Esophagus muscularis mucosa (tissue), 4 donors: ENCODE results near the gene RPL37A. TPM values are rescaled to one million over a fixed set of nuclear protein-coding genes. Genes with fewer than 3 reads are reported as not detected.
A peak's percentile ranks its signal among the peaks of the same experiment; 100 is the strongest.

Source experiments
- DNase-seq: peaks from one replicate; pipeline ENCODE4 v3.0.0-alpha.2; 2017; ENCODE audit errors: extremely low spot score
- H3K27ac ChIP-seq, 4 donors: fragments of 200-600 bp; sonication (generic); replicated peaks in 1 of 4; 1 replicate in 3 of 4; 2 replicates in 1 of 4; pipeline ENCODE4 v1.5.1; 2016 to 2019; ENCODE audit warnings: mild to moderate bottlenecking in 1 of 4
- H3K27me3 ChIP-seq, 4 donors: fragments of 200-600 bp; sonication (generic); one replicate each; pipeline versions ENCODE4 v1.5.1 to v1.6.0; 2016 to 2019
- H3K36me3 ChIP-seq, 4 donors: fragments of 200-600 bp; sonication (generic); one replicate each; pipeline ENCODE4 v1.5.1; 2016 to 2019
- H3K4me1 ChIP-seq, 4 donors: fragments of 200-600 bp; sonication (generic); one replicate each; pipeline ENCODE4 v1.5.1; 2016 to 2019
- H3K4me3 ChIP-seq, 4 donors: fragments of 200-600 bp; sonication (generic); 1 replicate in 2 of 4; 2 replicates in 2 of 4; pipeline ENCODE4 v1.5.1; 2016 to 2019; ENCODE audit warnings: mild to moderate bottlenecking in 4 of 4, moderate library complexity in 1 of 4
- H3K9me3 ChIP-seq, 4 donors: fragments of 200-600 bp; sonication (generic); 1 replicate in 3 of 4; 2 replicates in 1 of 4; pipeline ENCODE4 v1.5.1; 2016 to 2019
- CTCF ChIP-seq, 3 experiments: fragments of 200-600 bp in 2 of 3; fragments of 450-650 bp in 1 of 3; sonication (generic) in 2 of 3; IDR thresholded peaks; one replicate each; pipeline ENCODE4 v1.5.1; 2017 to 2019; ENCODE audit warnings: antibody characterized with exemption in 3 of 3, mild to moderate bottlenecking in 2 of 3, moderate library complexity in 1 of 3
- EP300 ChIP-seq: sonication (generic); formaldehyde crosslinking; IDR thresholded peaks from one replicate; pipeline ENCODE4 v1.6.1; 2017; ENCODE audit warnings: antibody characterized with exemption
- POLR2A ChIP-seq: fragments of 450-650 bp; IDR thresholded peaks from one replicate; pipeline ENCODE4 v1.6.1; 2017; ENCODE audit warnings: antibody characterized with exemption, moderate library complexity, mild to moderate bottlenecking, low read depth
- POLR2AphosphoS5 ChIP-seq, 2 donors: sonication (generic); formaldehyde crosslinking; IDR thresholded peaks; one replicate each; pipeline ENCODE4 v1.6.1; 2017; ENCODE audit warnings: antibody characterized with exemption in 2 of 2
- WGBS: methylation state at CpG from one replicate; pipeline ENCODE4 v1.1.5; 2018; 5-methylcytosine and 5-hydroxymethylcytosine counted together
- intact Hi-C: fragments of 100-400 bp; cut with DNase I; formaldehyde crosslinking; loops from one replicate; pipeline ENCODE4 v1.15.1; 2023
- total RNA-seq, 4 donors: library from RNA; depleted of rRNA; stranded (reverse); fragments of >200 nt; gene quantifications; one replicate each; pipeline versions ENCODE4 v1.1.0 to v1.2.1, GENCODE V29; 2016

RPL37A gene
- total RNA-seq, 4 donors from 2014 or later: 1,371 to 1,915 (median 1,581) TPM

- Histone ChIP-seq H3K27me3 (no peaks in the 10 kb centered on the region), H3K4me1 (peaks cover 50 to 98% (median 95%) of the 10 kb centered on the region in 4 donors), H3K27ac (peak overlapping the region; percentile 77 to 84 (median 80)), H3K36me3 (no peaks in the 10 kb centered on the region), H3K9me3 (no peaks in the 10 kb centered on the region), H3K4me3 (no peak overlapping the region)
- intact Hi-C loops: no loop called here
- DNase-seq: no peak
- no peak for TF ChIP-seq CTCF (IDR thresholded peaks at IDR 0.05)
- TF ChIP-seq POLR2AphosphoS5 (IDR thresholded peaks at IDR 0.05): peak; percentile 44 to 45
- no peak for TF ChIP-seq EP300
- WGBS: 68% methylated on average over 10 of the region's 10 CpGs
Measured at GRCh38 chr2:216549926-216550690, 51.5 kb downstream of the RPL37A start.

- 56% methylated on average over 8 of the region's 8 CpGs for WGBS
- peak overlapping the region; percentile 77 to 84 (median 80) for H3K27ac ChIP-seq
- peaks cover 57 to 98% (median 94%) of the 10 kb centered on the region in 4 donors for H3K4me1 ChIP-seq
- TF ChIP-seq EP300 (no peak), POLR2A (no peak), CTCF (IDR thresholded peaks at IDR 0.05) (no peak), POLR2AphosphoS5 (IDR thresholded peaks at IDR 0.05) (peak; percentile 18 to 22)
- no peak overlapping the region for H3K4me3 ChIP-seq
- H3K36me3 ChIP-seq: no peaks in the 10 kb centered on the region
- H3K9me3 ChIP-seq: no peaks in the 10 kb centered on the region
- intact Hi-C loops: no loop called here
- DNase-seq: no peak
- no peaks in the 10 kb centered on the region for H3K27me3 ChIP-seq
Measured at GRCh38 chr2:216551234-216552068, 52.8 kb downstream of the RPL37A start.

- no peaks in the 10 kb centered on the region for H3K36me3 ChIP-seq
- H3K4me3 ChIP-seq: no peak overlapping the region
- H3K27ac ChIP-seq: peak overlapping the region; percentile 77 to 84 (median 80)
- H3K9me3 ChIP-seq: no peaks in the 10 kb centered on the region
- no peaks in the 10 kb centered on the region for H3K27me3 ChIP-seq
- no peak for DNase-seq
- intact Hi-C loops: no loop called here
- TF ChIP-seq EP300 (no peak), POLR2A (no peak), CTCF (IDR thresholded peaks at IDR 0.05) (no peak), POLR2AphosphoS5 (IDR thresholded peaks at IDR 0.05) (no peak)
- 100% methylated on average over 1 of the region's 1 CpG for WGBS
- peaks cover 58 to 98% (median 91%) of the 10 kb centered on the region in 4 donors for H3K4me1 ChIP-seq
Measured at GRCh38 chr2:216553093-216553478, 54.4 kb downstream of the RPL37A start.

Other genes starting within 250 kb of the RPL37A start
- not detected for gene MARCHF4, start 126.4 kb upstream of the RPL37A start, total RNA-seq
- 10 to 100 TPM in 3 of 4 donors, 1 to 10 TPM in 1; 6.3 to 15.8 (median 11.6) TPM for gene SMARCAL1, start 86.4 kb upstream of the RPL37A start, total RNA-seq
- gene IGFBP2, start 134.6 kb downstream of the RPL37A start, total RNA-seq: 100 to 1,000 TPM; 188 to 446 (median 280) TPM
- 1,000 to 10,000 TPM in 1 of 4 donors, 100 to 1,000 TPM in 3; 547 to 1,471 (median 705) TPM for gene IGFBP5, start 196.7 kb downstream of the RPL37A start, total RNA-seq